Stimulated activated CD8-positive, alpha-beta memory T cell treated with anti-CD3 and anti-CD28 coated beads, Interleukin-4, amount 100 ng/mL, for 48 hours (primary cell): Measurements from ENCODE around the gene ODAD4.

ENCODE experiments used
- DNase-seq: peaks from one replicate; pipeline ENCODE4 v3.0.0-alpha.2; 2020

The ODAD4 gene

DNA sequence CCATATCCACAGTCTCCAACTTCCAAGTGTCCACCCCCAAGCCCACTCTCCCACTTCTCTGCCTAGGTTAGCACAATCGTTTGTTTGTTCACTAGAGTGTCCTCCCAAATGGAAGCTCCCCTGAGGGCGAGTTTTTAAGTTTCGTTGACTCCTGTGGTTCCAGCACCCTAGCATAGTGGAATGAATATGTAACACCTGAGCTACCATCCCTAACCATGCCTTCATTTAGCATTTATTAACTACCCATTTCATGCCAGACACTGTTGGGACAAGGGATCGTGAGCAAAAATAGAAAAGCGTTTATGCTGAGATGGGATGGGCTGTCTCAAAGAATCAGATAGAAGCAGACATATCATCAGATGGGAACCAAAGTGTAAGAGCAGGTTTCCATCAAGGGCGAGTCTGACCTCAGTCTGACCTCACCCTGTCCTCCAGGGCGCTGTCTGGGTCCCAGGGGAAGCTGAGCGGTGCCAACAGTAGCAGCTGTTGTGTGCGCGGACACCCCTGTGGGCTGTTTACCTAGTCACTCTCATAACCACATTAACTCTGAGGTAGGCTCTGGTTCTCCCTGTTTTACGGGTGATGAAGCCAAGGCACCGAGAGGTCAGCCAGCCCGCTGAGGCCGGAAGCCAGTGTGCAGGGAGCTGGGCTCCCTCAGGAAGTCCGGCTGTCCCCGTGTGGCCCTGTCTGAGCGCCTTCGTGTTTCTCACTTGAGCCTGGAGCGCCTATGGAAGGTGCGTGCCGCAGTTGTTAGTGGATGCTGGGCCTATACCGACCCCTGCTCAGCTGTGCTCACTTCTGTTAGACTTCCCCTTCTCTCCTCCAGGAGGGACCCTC, 42.4 kb downstream of the ODAD4 start:
- no peak for DNase-seq

DNA sequence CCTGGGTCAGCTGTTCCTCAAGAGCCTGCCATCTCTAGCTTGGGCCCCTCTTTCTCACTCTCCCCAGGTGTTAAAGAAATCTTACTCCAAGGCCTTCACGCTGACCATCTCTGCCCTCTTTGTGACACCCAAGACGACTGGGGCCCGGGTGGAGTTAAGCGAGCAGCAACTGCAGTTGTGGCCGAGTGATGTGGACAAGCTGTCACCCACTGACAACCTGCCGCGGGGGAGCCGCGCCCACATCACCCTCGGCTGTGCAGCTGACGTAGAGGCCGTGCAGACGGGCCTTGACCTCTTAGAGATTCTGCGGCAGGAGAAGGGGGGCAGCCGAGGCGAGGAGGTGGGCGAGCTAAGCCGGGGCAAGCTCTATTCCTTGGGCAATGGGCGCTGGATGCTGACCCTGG, 43.0 kb downstream of the ODAD4 start:
- DNase-seq: no peak

DNA sequence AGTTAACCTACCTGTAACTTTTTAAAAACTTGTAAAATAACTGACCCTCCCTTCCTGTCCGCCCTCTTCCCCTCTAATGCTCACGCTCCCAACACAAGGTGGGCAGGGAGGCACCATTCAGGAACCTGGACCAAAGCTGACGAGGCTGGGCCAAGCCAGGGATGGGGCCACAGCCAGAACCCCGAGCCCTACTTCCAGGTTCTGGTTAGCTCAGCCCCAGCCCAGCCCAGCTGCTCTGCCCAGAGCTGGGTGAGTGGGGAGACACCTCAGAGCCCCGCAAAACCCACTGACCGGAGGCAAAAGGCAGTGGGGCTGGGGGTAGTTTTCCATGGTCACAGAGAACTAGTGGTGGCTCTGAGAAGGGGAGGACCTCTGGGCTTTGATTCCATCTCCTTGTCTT, 43.6 kb downstream of the ODAD4 start:
- no peak for DNase-seq

DNA sequence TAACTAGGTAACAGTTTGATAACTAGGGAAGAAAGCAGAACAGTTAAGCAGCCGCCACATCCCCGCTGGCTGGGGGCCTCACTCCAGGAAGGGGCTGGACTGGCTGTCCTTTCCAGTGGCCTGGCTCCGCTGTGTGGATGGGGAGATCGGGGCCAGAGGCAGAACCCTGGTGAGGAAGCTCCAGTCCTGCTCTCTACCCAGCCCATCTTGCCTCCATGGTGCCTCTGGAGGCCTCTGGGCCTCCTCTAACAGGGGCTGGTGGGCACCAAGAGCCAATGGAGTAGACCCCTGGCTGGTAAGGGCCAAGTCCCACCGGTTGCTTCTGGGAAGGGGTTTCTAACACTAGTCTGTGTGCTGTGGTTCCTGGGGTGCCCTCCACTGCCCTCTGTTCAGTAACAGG, 44.2 kb downstream of the ODAD4 start:
- DNase-seq: no peak

DNA sequence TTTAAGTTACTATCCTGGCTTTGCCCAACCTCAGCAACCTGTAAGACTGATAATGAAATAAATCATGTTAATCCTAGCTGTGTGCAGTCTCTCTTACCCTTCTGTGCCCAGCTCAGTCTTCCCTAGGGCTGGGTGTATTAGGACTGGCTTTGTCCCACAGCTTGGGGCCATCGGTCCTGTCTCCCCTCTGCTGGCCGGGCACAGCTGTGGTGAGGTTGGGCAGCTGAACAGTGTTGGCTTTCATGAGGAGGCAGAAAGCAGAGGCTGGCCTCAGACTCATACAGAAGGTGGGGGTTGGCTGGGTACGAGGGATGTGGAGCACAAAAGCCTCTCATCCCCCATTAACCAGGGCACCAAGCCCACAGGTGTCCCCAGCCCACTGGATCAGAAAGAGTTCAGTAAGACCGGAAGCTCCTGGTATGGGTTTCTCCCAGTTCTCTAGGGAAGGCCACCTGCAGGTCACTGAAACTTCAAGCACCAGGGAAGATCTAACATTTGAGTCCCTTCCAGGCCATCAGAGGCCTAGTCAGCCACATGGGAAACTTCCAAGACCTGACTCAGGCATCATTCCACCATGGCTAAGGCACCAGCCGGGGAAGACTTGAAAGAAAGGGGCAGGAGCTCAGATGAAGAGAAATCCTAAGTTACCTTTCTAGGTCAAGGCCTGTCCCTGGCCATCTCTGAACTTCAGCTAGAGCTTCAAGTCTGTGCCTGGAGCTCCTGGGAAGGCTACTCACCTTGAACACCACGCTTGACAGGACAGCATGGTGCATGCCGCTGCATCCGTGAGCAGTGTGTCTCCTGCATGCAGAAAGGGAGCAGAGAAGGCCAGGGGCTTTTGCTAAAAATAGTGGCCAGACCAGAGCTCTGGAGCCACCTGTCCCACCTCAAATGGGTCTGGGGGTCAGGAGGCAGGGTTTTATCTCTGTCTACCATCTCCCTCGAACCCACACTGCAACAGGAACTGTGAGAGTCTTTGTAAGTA, 45.0 kb downstream of the ODAD4 start:
- no peak for DNase-seq

DNA sequence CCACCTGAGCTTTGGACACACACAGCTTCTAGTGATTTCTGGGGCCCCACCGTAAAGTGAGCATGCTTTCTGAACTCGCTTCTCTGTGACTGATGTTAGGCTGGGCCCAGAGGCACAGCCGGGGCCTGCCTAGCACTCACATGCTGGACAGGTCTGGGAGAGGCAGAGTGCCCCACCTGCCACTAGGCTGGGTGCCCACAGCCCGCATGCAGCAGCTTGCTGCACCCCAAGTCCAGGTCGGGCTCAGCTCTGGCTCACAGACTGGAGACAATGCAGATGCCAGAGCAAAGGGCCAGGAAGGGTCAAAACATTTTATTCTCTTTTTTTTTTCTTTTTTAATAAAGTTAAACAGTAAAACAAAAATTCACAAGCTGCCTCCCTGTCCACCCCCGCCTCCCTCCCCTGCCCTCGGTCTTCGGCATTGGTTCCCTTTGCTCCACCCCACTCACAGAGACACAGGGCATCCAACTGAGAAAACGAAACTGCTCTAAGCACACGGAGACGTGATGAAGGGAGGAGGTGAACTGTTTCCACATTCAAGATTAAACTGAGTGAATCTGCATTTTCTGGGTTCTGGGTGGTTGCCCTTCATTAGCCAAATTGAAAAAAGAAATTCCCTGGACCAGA, 45.8 kb downstream of the ODAD4 start:
- DNase-seq: no peak

DNA sequence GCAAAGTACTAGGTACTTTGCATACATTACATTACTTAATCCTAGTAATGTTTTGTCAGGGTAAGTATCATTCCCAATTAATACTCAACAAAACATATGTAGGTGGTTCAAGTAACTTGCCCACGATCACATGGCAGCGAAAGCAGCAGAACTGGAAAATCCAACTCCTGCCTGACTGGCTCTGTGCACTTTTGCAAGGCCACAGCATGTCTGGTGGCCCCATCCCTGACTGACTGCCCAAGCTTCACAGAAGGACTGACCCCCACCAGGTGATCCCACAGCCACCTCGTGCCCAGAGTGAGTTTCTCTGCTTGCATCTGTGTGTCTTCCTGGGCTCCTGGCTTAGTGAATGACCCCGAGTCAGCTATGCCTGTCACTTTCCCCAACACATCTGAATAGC, 47.6 kb downstream of the ODAD4 start:
- DNase-seq: no peak

- DNase-seq: no peak
Observed at GRCh38 chr17:41982026-41982760, 51.8 kb downstream of the ODAD4 start.

- no peak for DNase-seq
Observed at GRCh38 chr17:41984454-41984853, 54.0 kb downstream of the ODAD4 start.

DNA sequence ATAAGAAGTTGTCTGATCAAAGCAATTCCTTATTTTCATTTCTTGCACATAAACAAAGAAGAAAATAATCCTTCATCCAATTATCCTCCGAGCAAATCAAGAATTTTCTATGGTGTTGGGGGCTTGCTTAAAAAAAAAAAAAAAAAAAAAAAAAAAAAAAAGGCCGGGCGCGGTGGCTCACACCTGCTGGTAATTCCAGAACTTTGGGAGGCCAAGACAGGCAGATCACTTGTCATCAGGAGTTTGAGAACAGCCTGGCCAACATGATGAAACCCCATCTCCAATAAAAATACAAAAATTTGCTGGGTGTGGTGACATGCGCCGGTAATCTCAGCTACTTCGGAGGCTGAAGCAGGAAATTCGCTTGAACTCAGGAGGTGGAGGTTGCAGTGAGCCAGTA, 55.5 kb downstream of the ODAD4 start:
- no peak for DNase-seq

GRCh38 chr17:41986634-41987033, 56.2 kb downstream of the ODAD4 start:
- no peak for DNase-seq

- no peak for DNase-seq
Observed at GRCh38 chr17:41987642-41988041, 57.2 kb downstream of the ODAD4 start.

GRCh38 chr17:41988418-41988817, 58.0 kb downstream of the ODAD4 start:
- DNase-seq: no peak

DNA sequence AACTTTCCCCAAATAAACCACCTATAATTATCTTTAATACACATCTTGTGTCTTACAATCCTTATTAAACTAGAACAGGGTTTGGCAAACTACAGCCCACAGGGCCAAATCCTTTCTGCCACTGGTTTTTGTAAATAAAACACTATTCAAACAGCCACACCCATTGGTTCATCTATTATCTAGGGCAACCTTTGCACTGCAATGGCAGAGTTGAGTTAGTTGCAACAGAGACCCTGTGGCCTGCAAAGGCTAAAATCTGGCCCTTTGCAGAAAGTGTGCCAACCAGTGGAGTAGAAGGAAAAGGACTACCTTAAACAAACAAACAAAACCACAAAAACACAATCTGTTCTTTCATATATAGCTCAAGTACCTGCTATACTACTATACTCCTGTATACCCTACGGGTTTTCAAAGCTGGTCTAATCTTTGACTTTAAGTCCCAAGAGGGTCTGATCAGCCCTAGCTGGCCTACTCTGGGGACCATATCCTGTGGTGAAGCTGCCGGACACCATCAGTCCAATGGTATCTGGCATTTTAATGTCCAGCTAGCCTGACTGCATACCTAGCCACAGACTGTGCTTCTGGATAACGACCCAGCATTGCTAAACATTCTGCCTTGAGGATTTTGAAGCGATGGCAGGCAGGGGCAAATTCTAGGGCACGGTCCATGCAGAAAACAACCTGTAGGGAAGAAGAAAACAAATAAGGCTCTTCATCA, 59.4 kb downstream of the ODAD4 start:
- no peak for DNase-seq

DNA sequence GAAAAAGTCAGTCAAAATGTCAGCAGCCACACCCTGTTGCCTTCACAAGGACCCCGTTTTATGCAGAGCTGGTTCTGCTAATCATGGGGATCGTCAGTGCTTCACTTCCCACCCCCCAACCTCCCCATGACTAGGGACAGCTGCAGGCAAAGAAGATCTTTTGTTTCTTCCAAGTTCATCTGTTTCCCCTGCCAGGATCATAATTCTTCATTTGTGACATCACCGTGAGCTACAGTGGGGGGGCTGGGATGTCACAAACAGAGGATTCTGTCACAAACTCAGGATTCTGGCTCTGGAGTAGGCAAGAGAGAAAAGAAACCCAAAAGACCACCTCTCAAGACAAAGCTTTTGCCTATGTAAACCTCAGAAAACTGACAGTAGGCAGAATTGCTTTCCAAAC, 62.2 kb downstream of the ODAD4 start:
- no peak for DNase-seq

- no peak for DNase-seq
Observed at GRCh38 chr17:41996855-41997164, 66.4 kb downstream of the ODAD4 start.

DNA sequence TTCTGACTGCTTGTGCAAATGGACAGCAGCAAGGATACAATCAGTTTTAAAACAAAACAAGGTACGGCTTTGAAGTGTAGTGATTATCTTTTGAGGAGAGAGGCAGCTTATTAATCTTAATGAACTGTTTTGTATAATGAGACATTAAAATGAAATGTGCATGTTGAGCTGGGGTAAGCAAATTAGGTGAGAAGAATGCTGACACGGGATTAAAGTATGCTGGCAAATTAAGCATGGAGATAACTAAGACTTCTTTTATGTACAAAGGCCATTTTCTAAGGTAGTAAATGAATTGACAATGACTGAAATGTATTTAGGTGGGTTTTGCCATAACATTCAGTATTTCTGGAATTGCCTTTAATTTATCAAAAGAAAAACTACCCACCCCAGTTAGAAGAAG, 68.1 kb downstream of the ODAD4 start:
- no peak for DNase-seq

DNA sequence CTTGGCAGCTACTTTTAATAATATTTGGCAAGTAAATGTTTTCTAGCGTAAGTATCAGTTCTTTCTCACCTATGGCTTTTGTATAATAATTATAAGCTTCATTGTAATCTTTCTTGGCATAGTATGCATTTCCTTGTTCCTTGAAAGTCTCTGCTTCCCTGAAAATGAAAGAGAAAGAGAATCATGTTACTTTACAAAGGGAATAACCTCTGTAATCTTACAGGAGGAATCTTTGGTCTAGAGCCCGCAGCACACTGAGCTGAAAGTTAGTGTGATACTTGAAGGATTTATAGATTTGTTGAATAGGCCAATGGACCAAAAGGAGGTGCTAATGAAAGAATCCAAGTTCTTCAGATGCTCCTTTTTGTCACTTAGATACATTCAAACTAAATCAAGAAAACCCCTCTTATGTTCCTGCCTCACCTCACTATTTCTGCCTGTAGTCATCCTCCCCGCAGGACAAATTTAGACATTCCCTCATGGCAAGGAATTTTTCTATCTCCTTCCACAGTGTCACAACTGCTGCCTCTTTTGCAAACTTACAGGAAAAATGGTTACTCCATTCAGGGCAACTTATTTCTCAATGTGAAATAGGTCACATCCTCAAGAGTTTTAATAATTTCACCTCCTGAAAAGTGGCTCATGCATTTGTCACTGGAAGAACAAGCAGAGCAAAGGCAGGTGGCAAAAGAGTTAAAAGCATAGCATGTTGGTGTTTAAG, 70.2 kb downstream of the ODAD4 start:
- DNase-seq: no peak

- no peak for DNase-seq
Observed at GRCh38 chr17:42001729-42002128, 71.3 kb downstream of the ODAD4 start.

DNA sequence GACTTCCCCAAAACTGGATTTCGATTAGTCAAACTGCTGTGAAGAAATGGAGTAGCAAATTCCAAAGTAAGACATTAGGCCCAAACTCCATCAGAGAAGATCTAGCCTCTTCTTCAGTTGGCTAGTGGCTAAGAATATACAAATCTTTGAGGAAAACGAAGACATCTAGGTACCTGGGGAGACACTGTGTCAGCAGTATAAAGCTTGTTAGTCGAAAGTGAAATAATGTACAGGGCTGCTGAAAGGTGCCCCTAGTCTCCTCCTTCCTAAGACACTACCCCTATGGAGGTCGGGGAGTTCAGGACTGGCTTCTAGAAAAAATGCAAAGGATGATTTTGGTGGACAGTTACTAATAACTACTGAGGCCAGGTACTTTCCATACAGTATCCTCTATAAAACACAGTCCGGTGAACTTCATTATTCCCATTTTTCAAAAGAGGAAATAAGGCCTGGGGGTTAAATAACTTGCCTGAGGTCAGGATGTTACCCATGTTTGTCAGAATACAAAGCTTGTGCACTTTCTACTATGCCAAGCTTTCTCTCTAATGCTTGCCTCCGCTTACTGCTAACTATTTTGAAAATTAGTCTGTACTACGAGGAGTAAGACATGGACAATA, 71.9 kb downstream of the ODAD4 start:
- no peak for DNase-seq

- DNase-seq: no peak
Observed at GRCh38 chr17:42002792-42003301, 72.4 kb downstream of the ODAD4 start.
